ENCODE measurements around the gene OR4N2. TPM values are rescaled to one million over a fixed set of nuclear protein-coding genes. Genes with fewer than 3 reads are reported as not detected.
"Not testable (repeated sequence)": the region's sequence is repeated elsewhere in the genome, so short reads cannot be mapped to it uniquely, and the experiment has no call there.

Gene OR4N2
- not detected for total RNA-seq

- not testable (repeated sequence) for DNase-seq (ENCODE audit: low spot score)
Observed at GRCh38 chr14:19803470-19803869, at the start of gene OR4N2. TSS of gene OR4N2 (plus strand) at chr14:19803770. CDS start at chr14:19827449, 23,679 bp downstream.

- DNase-seq (ENCODE audit: low spot score) = no peak
Observed at GRCh38 chr14:19754172-19754571, 49.4 kb upstream of the OR4N2 start.

- not testable (repeated sequence) for DNase-seq (ENCODE audit: low spot score)
Observed at GRCh38 chr14:19771491-19771890, 32.1 kb upstream of the OR4N2 start.

- no peak for DNase-seq (ENCODE audit: low spot score)
Observed at GRCh38 chr14:19771895-19772430, 31.6 kb upstream of the OR4N2 start.

- not testable (repeated sequence) for DNase-seq (ENCODE audit: low spot score)
Observed at GRCh38 chr14:19772454-19772853, 31.1 kb upstream of the OR4N2 start.

GRCh38 chr14:19773204-19773603 lies 30.4 kb upstream of the OR4N2 start, which contains the start of gene OR4M1:
TSS of gene OR4M1 (plus strand) at chr14:19773504. CDS start at chr14:19780323, 6,819 bp downstream.
- not testable (repeated sequence) for DNase-seq (ENCODE audit: low spot score)

GRCh38 chr14:19775587-19775986 lies 28.0 kb upstream of the OR4N2 start:
- DNase-seq (ENCODE audit: low spot score) = no peak

GRCh38 chr14:19785848-19786247 lies 17.7 kb upstream of the OR4N2 start:
- DNase-seq (ENCODE audit: low spot score) = not testable (repeated sequence)

- DNase-seq (ENCODE audit: low spot score) = not testable (repeated sequence)
Observed at GRCh38 chr14:19787318-19787717, 16.3 kb upstream of the OR4N2 start.

- not testable (repeated sequence) for DNase-seq (ENCODE audit: low spot score)
Observed at GRCh38 chr14:19788150-19788549, 15.4 kb upstream of the OR4N2 start.

- DNase-seq (ENCODE audit: low spot score) = not testable (repeated sequence)
Observed at GRCh38 chr14:19796520-19797108, 7.0 kb upstream of the OR4N2 start.

GRCh38 chr14:19799880-19800279 lies 3.7 kb upstream of the OR4N2 start:
- DNase-seq (ENCODE audit: low spot score) = no peak

- no peak for DNase-seq (ENCODE audit: low spot score)
Observed at GRCh38 chr14:19800282-19801117, 3.1 kb upstream of the OR4N2 start.

GRCh38 chr14:19801118-19801464 lies 2.5 kb upstream of the OR4N2 start:
- DNase-seq (ENCODE audit: low spot score) = no peak

- DNase-seq (ENCODE audit: low spot score) = not testable (repeated sequence)
Observed at GRCh38 chr14:19813171-19813920, 9.8 kb downstream of the OR4N2 start.

GRCh38 chr14:19819879-19820278 lies 16.3 kb downstream of the OR4N2 start:
- not testable (repeated sequence) for DNase-seq (ENCODE audit: low spot score)

GRCh38 chr14:19821016-19821415 lies 17.4 kb downstream of the OR4N2 start:
- not testable (repeated sequence) for DNase-seq (ENCODE audit: low spot score)

- DNase-seq (ENCODE audit: low spot score) = no peak
Observed at GRCh38 chr14:19823178-19823577, 19.6 kb downstream of the OR4N2 start.

- no peak for DNase-seq (ENCODE audit: low spot score)
Observed at GRCh38 chr14:19823765-19824164, 20.2 kb downstream of the OR4N2 start.

- not testable (repeated sequence) for DNase-seq (ENCODE audit: low spot score)
Observed at GRCh38 chr14:19827626-19828244, 24.2 kb downstream of the OR4N2 start.

- DNase-seq (ENCODE audit: low spot score) = no peak
Observed at GRCh38 chr14:19828314-19828713, 24.7 kb downstream of the OR4N2 start.

All from ureter (tissue), 1 donor.